HEK293T (cell line): ENCODE measurements around the gene PSMC4.

Experiments used
- BHLHE40 ChIP-seq: fragments of 450-650 bp; IDR thresholded peaks from 2 replicates; pipeline ENCODE4 v1.6.1; 2016; ENCODE audit warnings: mild to moderate bottlenecking, moderate library complexity, borderline replicate concordance
- FOXK2 ChIP-seq: fragments of 450-650 bp; IDR thresholded peaks from 2 replicates; pipeline ENCODE4 v1.6.1; 2016; ENCODE audit warnings: mild to moderate bottlenecking
- HDGF ChIP-seq: fragments of 450-650 bp; IDR thresholded peaks from 2 replicates; pipeline ENCODE4 v1.6.1; 2017; ENCODE audit warnings: antibody characterized with exemption, borderline replicate concordance
- PKNOX1 ChIP-seq: fragments of 450-650 bp; IDR thresholded peaks from 2 replicates; pipeline ENCODE4 v1.6.1; 2016
- SP1 ChIP-seq: fragments of 450-650 bp; IDR thresholded peaks from 2 replicates; pipeline ENCODE4 v1.6.1; 2017
- TARDBP ChIP-seq: fragments of 450-650 bp; IDR thresholded peaks from 2 replicates; pipeline ENCODE4 v1.6.1; 2016

DNA sequence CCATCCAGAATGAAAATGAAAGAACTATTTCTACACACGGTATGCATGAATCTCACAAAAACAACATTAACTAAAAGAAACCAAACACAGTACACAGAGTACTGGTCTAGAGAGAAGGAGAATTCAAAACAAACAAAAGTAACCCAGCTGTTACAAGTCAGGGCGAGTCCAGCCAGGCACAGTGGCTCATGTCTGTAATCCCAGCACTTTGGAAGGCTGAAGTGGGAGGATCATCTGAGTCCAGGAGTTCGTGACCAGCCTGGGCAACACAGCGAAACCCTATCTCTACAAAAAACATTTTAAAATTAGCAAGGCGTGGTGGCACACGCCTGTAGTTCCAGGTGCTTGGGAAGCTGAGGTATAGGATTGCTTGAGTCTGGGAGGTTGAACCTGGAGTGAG is 1.7 kb upstream of the PSMC4 start:
- TF ChIP-seq BHLHE40: no peak
- TF ChIP-seq SP1: no peak
- TF ChIP-seq TARDBP: no peak
- no peak for TF ChIP-seq FOXK2
- TF ChIP-seq PKNOX1: no peak
- TF ChIP-seq HDGF: no peak
